PC-3 (cell line): ENCODE measurements around the gene ZNF763.

ENCODE experiments used
- EZH2 ChIP-seq: fragments of 300-600 bp; sonication (generic); IDR thresholded peaks from one replicate; pipeline ENCODE4 v1.6.1; 2017; ENCODE audit warnings: antibody characterized with exemption, mild to moderate bottlenecking, low read length; ENCODE audit not compliant: unreplicated experiment
- TF ChIP-seq, protein P1 (sequence below): fragments of 300-600 bp; sonication (generic); conservative IDR thresholded peaks from 2 replicates; pipeline ENCODE4 v1.5.1; 2017; ENCODE audit warnings: antibody characterized with exemption, low read depth, mild to moderate bottlenecking, low read length

DNA sequence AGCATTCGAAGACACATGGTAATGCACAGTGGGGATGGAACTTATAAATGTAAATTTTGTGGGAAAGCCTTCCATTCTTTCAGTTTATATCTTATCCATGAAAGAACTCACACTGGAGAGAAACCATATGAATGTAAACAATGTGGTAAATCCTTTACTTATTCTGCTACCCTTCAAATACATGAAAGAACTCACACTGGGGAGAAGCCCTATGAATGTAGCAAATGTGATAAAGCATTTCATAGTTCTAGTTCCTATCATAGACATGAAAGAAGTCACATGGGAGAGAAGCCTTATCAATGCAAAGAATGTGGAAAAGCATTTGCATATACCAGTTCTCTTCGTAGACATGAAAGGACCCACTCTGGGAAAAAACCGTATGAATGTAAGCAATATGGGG is 16.2 kb upstream of the ZNF763 start:
- TF ChIP-seq, protein P1, sequence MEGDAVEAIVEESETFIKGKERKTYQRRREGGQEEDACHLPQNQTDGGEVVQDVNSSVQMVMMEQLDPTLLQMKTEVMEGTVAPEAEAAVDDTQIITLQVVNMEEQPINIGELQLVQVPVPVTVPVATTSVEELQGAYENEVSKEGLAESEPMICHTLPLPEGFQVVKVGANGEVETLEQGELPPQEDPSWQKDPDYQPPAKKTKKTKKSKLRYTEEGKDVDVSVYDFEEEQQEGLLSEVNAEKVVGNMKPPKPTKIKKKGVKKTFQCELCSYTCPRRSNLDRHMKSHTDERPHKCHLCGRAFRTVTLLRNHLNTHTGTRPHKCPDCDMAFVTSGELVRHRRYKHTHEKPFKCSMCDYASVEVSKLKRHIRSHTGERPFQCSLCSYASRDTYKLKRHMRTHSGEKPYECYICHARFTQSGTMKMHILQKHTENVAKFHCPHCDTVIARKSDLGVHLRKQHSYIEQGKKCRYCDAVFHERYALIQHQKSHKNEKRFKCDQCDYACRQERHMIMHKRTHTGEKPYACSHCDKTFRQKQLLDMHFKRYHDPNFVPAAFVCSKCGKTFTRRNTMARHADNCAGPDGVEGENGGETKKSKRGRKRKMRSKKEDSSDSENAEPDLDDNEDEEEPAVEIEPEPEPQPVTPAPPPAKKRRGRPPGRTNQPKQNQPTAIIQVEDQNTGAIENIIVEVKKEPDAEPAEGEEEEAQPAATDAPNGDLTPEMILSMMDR = no peak
- TF ChIP-seq EZH2 = no peak
